ENCODE results near the gene MTMR10.

- no peak for TF ChIP-seq EZH2 (IDR thresholded peaks at IDR 0.05; ENCODE audit: borderline replicate concordance, low read depth, low read length, poor library complexity, severe bottlenecking)
- TF ChIP-seq, protein P1, sequence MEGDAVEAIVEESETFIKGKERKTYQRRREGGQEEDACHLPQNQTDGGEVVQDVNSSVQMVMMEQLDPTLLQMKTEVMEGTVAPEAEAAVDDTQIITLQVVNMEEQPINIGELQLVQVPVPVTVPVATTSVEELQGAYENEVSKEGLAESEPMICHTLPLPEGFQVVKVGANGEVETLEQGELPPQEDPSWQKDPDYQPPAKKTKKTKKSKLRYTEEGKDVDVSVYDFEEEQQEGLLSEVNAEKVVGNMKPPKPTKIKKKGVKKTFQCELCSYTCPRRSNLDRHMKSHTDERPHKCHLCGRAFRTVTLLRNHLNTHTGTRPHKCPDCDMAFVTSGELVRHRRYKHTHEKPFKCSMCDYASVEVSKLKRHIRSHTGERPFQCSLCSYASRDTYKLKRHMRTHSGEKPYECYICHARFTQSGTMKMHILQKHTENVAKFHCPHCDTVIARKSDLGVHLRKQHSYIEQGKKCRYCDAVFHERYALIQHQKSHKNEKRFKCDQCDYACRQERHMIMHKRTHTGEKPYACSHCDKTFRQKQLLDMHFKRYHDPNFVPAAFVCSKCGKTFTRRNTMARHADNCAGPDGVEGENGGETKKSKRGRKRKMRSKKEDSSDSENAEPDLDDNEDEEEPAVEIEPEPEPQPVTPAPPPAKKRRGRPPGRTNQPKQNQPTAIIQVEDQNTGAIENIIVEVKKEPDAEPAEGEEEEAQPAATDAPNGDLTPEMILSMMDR (conservative IDR thresholded peaks at IDR 0.05; ENCODE audit: low read depth, low read length): no peak
These were observed 65.7 kb downstream of the MTMR10 start for GRCh38 chr15:30925686-30926085.

All from A673 (cell line).